Dendritic cell treated with granulocyte-macrophage colony-stimulating factor and Interleukin-4, amounts not matched to agents 40 ng/mL and 50 ng/mL, for 4 days (primary cell): ENCODE data around the gene FAM107A.

Source experiments
- H3K27ac Mint-ChIP-seq: one replicate; pipeline ENCODE4 v1.8.0; 2022; ENCODE audit warnings: mild to moderate bottlenecking, mixed read lengths
- H3K27me3 Mint-ChIP-seq: one replicate; pipeline ENCODE4 v1.8.0; 2022; ENCODE audit warnings: mild to moderate bottlenecking, mixed read lengths
- H3K36me3 Mint-ChIP-seq: one replicate; pipeline ENCODE4 v1.8.0; 2022; ENCODE audit warnings: low read depth, mixed read lengths
- H3K4me1 Mint-ChIP-seq: one replicate; pipeline ENCODE4 v1.8.0; 2022; ENCODE audit warnings: low read depth, mixed read lengths
- H3K4me3 Mint-ChIP-seq: one replicate; pipeline ENCODE4 v1.8.0; 2022; ENCODE audit warnings: mild to moderate bottlenecking, moderate library complexity, mixed read lengths
- H3K9me3 Mint-ChIP-seq: one replicate; pipeline ENCODE4 v1.8.0; 2022; ENCODE audit warnings: mixed read lengths
- intact Hi-C: fragments of 100-400 bp; cut with micrococcal nuclease; formaldehyde crosslinking; loops from one replicate; pipeline ENCODE4 v1.15.0; 2022

The FAM107A gene, protein sequence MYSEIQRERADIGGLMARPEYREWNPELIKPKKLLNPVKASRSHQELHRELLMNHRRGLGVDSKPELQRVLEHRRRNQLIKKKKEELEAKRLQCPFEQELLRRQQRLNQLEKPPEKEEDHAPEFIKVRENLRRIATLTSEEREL

DNA sequence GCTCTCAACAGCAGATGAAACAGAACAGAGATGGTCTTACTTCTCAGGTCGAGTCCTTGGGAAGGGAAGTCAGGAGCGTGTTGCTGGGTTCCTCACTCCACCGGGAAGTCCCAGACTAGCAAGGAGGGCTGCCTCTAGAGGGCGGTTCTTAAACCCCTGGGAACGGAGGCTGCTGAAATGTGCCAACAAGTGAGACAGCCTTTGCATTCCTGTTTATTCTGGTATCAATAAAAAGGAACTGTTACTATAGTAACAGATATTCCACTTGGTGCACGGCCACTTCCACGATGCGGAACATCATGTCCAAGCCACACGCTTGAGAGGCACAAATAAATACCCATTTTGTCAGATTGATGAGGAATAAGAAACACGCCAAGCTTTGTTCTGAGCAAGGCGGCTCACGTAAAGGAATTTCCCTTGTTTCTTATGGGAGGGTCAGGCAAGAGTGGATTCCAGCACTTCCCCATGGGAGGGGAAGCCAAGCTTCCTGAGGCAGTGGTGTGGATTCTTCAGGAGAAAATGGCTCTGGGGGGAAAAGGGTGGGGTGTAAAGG lies at the start of gene FAM107A:
FAM107A (minus strand) TSS at position 123 of the 553 bp plus-strand sequence. CDS start 7,531 bp downstream, outside the sequence.
- intact Hi-C loops, result no loop called here
- Mint-ChIP-seq H3K9me3 (no peaks in the 10 kb centered on the region), H3K27ac (no peak within 1 kb of the TSS), H3K36me3 (no peaks in the 10 kb centered on the region), H3K27me3 (peaks cover 17% of the 10 kb centered on the region), H3K4me1 (no peaks in the 10 kb centered on the region), H3K4me3 (no peak within 1 kb of the TSS)

DNA sequence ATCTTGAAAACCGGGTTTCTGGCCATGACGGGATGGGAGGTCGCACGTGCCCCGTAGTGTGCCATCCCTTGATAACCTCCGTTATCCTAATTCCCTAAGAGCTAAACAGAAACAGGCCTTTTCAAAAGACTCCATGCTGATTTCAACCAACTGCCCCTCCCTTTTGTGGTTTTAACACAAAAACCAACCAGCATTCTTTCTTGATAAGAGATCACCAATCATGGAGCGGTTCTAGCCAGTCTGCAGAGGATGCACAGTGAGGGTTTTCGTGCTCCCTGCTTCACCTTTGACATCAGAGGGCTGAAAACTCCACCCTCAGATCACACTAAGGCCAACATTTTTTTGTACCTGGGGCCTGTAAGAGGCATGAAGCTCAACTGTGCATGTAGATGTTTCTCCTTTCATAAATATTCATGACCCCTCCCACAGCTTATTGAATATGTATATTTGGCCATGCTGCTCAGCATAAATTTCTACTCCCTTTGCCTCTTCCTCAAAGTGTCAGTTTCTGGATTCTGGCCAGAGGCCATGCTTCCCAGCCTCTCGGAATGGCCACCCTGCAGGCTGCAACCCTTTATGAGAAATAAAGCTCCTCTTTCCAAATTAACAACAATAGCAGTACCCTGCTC lies 48.1 kb upstream of the FAM107A start:
- H3K4me3 Mint-ChIP-seq, result no peak overlapping the region
- H3K27me3 Mint-ChIP-seq, result no peaks in the 10 kb centered on the region
- H3K36me3 Mint-ChIP-seq, result no peaks in the 10 kb centered on the region
- intact Hi-C loops, result no loop called here
- H3K9me3 Mint-ChIP-seq, result no peaks in the 10 kb centered on the region
- H3K27ac Mint-ChIP-seq, result no peak overlapping the region
- H3K4me1 Mint-ChIP-seq, result no peaks in the 10 kb centered on the region

DNA sequence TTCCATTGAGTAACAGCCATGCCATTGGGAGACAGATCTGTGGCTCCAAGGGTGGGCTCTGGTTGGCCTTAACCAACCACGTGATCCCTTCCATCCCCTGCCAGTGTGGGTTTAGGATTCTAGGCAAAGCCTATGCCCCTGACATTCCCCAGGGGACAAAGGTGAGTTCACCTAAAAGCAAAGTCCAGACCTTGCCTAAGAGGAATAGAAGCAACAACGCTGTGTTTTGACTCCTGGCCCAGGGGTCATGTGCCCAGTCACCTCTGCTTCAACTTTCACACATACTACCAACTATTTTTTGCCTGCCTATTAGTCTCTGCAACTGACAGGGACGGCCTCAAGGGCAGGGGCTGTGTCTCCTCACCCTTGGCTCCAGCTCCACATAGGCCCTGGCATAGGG lies 47.4 kb upstream of the FAM107A start:
- Mint-ChIP-seq H3K27me3 (no peaks in the 10 kb centered on the region), H3K4me3 (no peak overlapping the region), H3K4me1 (no peaks in the 10 kb centered on the region), H3K36me3 (no peaks in the 10 kb centered on the region), H3K9me3 (no peaks in the 10 kb centered on the region), H3K27ac (no peak overlapping the region)
- intact Hi-C loops, result no loop called here

DNA sequence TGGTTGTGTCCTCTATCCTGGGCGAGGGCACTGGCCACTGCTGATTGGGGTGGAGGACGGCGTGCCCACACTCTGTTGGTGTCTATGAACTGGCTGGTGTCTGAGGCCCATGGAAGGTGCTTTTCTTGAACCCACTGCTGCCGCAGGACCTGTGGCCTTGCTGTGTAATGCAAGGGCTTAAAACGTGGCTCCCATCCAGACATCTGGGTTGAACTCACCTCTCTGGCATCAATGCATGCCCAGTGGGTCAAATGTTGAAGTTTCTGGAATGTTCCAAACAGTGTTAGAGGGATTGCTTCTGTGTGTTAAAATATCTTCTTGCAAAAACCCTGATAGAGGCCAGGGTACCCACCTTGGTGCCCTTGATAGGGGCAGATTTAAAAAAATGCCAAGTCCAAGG lies 46.8 kb upstream of the FAM107A start:
- H3K4me3 Mint-ChIP-seq, result no peak overlapping the region
- H3K36me3 Mint-ChIP-seq, result no peaks in the 10 kb centered on the region
- intact Hi-C loops, result no loop called here
- H3K4me1 Mint-ChIP-seq, result no peaks in the 10 kb centered on the region
- H3K27me3 Mint-ChIP-seq, result no peaks in the 10 kb centered on the region
- H3K27ac Mint-ChIP-seq, result no peak overlapping the region
- no peaks in the 10 kb centered on the region for H3K9me3 Mint-ChIP-seq

DNA sequence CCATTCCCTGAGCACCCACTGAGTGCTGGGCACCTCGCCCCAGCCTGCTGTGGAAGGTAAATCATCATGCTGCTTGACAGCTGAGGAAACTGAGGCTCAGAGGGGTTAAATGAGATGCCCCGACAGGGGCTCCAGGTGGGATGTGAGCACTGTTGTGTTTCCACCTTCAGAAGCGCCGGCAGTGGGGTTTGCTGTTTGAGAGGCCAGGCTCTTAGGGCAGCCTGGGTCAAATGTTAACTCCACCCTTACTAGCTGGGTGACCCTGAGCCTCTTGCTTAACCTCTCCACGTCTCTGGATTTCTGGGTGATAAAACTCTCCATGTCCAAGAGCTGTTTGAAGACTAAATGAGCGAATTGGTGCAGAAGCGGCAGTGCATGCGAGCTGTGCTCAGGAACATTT lies 46.3 kb upstream of the FAM107A start:
- no peaks in the 10 kb centered on the region for H3K36me3 Mint-ChIP-seq
- no peaks in the 10 kb centered on the region for H3K27me3 Mint-ChIP-seq
- H3K27ac Mint-ChIP-seq, result no peak overlapping the region
- H3K9me3 Mint-ChIP-seq, result no peaks in the 10 kb centered on the region
- intact Hi-C loops, result no loop called here
- H3K4me3 Mint-ChIP-seq, result no peak overlapping the region
- no peaks in the 10 kb centered on the region for H3K4me1 Mint-ChIP-seq

DNA sequence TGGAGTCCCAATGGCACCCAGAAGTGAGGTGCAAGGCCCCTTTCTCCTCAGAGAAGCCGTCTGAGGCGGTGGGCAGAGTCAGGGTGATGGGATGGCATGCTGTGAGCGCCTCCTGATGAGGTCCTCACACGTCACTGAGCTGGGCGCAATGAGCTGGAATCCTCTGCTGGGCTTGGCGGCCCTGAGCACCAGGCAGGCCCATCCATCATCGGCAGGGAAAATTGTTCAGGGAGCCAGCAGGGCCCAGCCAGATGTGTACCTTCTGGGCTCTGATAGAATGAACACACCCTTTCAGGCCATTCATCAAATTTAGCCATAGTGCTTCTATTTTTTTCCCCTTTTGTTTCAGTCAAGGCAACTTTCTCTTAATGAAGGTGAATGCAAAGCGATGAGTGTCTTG lies 45.7 kb upstream of the FAM107A start:
- no peaks in the 10 kb centered on the region for H3K4me1 Mint-ChIP-seq
- no peaks in the 10 kb centered on the region for H3K36me3 Mint-ChIP-seq
- no peak overlapping the region for H3K4me3 Mint-ChIP-seq
- H3K27me3 Mint-ChIP-seq, result no peaks in the 10 kb centered on the region
- no peaks in the 10 kb centered on the region for H3K9me3 Mint-ChIP-seq
- no peak overlapping the region for H3K27ac Mint-ChIP-seq
- intact Hi-C loops, result no loop called here

DNA sequence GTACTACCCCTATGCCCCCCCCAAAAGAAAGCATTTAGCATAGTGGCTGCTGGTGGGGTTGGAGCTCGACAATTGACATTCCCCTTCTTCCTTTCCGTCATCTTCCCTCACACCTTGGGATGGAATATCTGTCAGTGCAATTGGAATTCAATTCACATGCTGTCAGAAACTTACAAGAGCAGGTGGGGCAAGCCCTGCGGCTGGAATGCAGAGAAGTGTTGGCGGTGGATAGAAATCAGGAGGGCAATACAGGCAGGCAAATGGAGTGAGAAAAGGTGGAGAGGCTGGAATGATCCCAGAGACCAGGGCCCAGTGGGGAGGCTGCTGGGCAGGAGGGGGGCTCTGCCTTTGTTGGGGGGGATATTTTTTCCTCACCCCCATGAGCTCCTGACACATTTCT lies 45.2 kb upstream of the FAM107A start:
- Mint-ChIP-seq H3K27me3 (no peaks in the 10 kb centered on the region), H3K36me3 (no peaks in the 10 kb centered on the region), H3K4me3 (no peak overlapping the region), H3K9me3 (no peaks in the 10 kb centered on the region), H3K4me1 (no peaks in the 10 kb centered on the region), H3K27ac (no peak overlapping the region)
- intact Hi-C loops, result no loop called here

DNA sequence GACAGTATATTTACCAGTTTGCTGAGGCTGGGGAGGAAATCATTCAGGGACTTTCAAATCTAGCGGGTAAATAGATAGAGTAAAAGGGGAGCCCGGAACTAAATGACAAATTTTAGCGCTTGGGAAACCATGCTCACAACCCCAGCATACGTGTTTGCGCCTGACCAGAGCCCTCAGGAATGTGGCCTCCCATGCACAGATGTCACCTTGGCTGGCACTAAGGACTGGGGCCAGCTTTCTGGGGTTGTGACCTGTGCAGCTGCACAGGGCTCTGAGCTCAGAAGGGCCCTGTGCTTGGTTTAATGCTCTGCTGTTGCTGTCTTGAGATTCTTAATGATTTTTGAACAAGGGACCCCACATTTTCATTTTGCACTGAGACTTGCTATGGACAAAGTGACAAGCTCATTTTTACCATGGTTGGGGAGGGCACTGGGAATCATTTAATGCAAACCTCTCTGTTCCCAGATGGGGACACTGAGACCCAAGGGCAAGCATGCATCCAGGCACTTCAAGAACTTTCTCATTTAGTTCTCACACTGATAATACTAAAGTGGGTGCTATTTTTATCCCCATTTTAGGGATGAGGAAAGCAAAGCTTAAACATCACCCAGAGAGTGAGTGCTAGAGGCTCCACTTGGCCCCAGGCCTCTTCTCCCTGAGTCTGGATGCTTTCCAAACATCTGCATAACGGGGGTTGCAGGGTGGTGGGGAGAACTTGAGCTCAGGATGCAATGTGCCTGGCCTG lies 44.1 kb upstream of the FAM107A start:
- Mint-ChIP-seq H3K27me3 (no peaks in the 10 kb centered on the region), H3K27ac (no peak overlapping the region), H3K9me3 (no peaks in the 10 kb centered on the region), H3K36me3 (no peaks in the 10 kb centered on the region), H3K4me1 (no peaks in the 10 kb centered on the region), H3K4me3 (no peak overlapping the region)
- intact Hi-C loops, result no loop called here

DNA sequence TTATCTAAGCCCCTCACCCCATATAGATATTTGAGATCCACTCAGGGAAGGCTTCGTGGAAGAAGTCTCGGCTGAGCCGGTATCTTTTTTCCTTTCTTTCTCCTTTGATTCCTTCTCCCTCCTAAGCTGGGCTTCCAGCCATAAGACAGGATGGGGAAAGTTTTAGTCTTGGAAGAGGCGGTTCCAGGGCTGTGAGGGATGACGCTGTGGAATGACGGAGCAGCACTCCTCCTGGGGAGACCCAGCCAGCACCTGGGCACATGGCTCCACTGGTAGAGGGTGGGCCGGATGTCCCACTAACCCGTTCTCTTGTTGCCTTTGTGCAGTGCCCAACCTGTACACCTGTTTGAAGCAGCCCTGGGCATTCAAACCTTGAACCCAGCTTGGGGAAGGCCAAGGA lies 43.2 kb upstream of the FAM107A start:
- Mint-ChIP-seq H3K9me3 (no peaks in the 10 kb centered on the region), H3K4me1 (no peaks in the 10 kb centered on the region), H3K27me3 (no peaks in the 10 kb centered on the region), H3K4me3 (no peak overlapping the region), H3K36me3 (no peaks in the 10 kb centered on the region), H3K27ac (no peak overlapping the region)
- intact Hi-C loops, result no loop called here

DNA sequence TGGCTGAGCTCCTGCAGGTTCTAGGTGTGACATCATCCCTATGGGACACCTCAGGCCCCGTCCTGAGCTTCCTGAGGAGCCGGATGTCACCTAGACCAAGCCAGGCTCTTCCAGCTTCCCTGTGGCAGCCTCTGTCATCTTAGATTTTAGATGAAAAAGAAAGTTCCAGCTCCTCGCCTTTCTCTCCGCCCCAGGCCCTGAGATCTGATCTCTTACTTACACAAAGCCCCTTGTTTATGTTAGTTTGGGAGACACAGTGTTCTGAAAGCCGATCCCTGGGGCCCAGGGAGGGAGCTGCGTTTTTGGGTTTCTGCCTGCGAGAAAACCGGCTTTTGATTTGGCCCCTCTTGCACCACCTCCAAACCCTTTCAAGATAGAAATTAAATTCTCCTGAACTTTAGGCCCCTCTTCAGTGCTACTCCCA lies 40.2 kb upstream of the FAM107A start:
- no peak overlapping the region for H3K27ac Mint-ChIP-seq
- no peaks in the 10 kb centered on the region for H3K27me3 Mint-ChIP-seq
- no peaks in the 10 kb centered on the region for H3K4me1 Mint-ChIP-seq
- intact Hi-C loops, result no loop called here
- H3K4me3 Mint-ChIP-seq, result no peak overlapping the region
- no peaks in the 10 kb centered on the region for H3K36me3 Mint-ChIP-seq
- H3K9me3 Mint-ChIP-seq, result no peaks in the 10 kb centered on the region

DNA sequence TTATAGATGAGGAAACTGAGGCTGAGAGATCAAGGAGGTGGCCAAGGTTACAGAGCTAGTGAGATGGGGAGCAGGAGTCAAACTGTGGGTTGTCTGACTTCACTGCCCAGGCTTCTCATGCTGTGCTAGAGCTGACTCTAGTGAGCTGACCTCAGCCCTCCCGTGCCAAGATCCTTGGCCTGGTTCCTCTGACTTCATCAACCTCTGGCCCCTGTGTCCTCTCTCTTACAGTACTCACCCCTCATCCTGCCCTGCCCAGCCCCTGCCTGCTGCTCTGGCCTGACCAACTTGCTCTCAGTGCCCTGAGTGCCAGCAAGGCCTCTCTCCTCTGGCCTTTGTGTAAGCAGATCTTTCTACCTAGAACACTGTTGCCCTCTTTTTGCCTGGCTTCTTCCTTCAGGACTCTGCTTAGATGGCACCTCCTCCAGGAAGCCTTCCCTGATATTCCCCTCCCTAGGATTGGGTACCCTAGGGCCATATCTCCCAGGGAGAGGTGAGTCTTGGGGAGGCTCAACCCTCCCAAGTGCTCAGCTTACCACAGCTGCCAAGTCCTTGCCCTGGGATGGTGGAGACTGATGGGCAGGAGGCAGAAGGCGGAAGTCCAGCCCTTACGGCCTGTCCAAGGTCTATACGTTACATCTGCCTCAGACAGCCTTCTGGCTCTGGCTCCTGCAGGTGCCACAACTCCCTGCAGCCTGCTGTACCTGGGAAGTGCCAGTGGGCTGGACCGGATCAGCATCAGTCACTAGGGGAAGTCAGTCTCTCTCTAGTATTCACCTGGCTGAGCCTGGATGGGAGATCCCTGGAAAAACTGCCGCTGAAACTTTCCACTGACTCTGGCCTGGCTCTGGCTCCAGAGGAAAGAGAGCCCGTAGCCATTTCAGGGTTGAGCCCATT lies 36.3 kb upstream of the FAM107A start:
- intact Hi-C loops, result no loop called here
- no peak overlapping the region for H3K27ac Mint-ChIP-seq
- no peak overlapping the region for H3K4me3 Mint-ChIP-seq
- no peaks in the 10 kb centered on the region for H3K9me3 Mint-ChIP-seq
- H3K27me3 Mint-ChIP-seq, result no peaks in the 10 kb centered on the region
- H3K4me1 Mint-ChIP-seq, result no peaks in the 10 kb centered on the region
- H3K36me3 Mint-ChIP-seq, result no peaks in the 10 kb centered on the region

DNA sequence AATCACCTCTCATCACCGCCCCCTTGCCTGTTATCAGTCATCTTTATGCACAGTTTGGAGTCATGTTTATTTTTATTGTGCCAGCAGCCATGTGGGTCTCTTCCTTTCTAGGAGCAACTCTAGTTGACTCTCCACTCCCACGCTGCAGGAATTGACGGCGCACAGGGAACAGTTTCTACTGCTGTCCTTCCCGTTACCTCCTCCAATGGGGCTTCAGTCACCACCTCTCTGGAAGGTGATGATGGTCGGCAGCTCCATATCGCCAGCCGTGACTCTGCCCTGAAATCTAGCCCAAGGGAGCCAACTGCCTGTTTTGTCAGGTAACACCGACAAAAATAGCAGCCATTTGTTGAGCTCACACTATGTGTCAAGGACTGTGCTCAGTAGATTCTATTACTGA lies 35.6 kb upstream of the FAM107A start:
- intact Hi-C loops, result no loop called here
- no peaks in the 10 kb centered on the region for H3K36me3 Mint-ChIP-seq
- no peaks in the 10 kb centered on the region for H3K9me3 Mint-ChIP-seq
- no peak overlapping the region for H3K27ac Mint-ChIP-seq
- H3K27me3 Mint-ChIP-seq, result no peaks in the 10 kb centered on the region
- no peak overlapping the region for H3K4me3 Mint-ChIP-seq
- no peaks in the 10 kb centered on the region for H3K4me1 Mint-ChIP-seq

DNA sequence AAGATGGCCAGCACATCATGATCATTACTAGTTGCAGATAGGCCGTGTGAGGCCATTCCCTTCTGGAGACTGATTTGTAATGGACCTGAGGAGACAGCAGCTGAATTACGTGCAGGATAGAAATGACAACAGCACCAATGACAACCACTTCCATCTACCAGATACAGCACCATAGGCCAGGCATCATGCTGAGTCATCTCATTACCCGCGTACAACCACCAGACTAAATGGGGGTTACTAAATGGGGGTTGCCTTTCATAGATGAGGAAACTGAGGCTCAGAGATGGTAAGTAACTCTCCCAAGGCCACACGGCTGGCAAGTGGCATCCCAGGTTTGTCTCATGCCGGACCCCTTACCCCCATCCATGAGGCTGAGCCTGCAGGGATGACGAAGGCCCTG lies 32.8 kb upstream of the FAM107A start:
- peaks cover 7% of the 10 kb centered on the region for H3K27me3 Mint-ChIP-seq
- intact Hi-C loops, result no loop called here
- H3K27ac Mint-ChIP-seq, result no peak overlapping the region
- no peaks in the 10 kb centered on the region for H3K36me3 Mint-ChIP-seq
- H3K4me1 Mint-ChIP-seq, result no peaks in the 10 kb centered on the region
- H3K4me3 Mint-ChIP-seq, result no peak overlapping the region
- H3K9me3 Mint-ChIP-seq, result no peaks in the 10 kb centered on the region

DNA sequence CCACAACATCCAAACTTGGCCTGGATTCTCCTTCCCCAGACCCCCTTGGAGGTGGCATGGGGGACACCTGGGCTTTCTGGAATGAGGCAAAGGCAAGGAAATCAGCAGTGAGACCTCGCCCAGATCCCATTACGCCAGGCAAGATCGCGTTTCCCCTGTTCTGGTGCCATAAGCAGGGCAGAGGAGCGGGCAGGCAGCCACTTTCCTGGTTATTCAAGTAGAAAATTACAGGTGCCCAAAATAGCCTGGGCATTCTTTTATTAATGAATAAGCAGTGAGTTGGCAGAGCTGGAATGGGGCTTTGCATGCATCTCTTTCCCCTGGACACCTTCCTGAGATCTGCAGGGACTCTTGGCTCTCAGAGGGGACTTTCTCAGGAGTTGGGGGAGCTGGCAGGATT lies 31.5 kb upstream of the FAM107A start:
- intact Hi-C loops, result no loop called here
- Mint-ChIP-seq H3K9me3 (no peaks in the 10 kb centered on the region), H3K4me1 (no peaks in the 10 kb centered on the region), H3K4me3 (no peak overlapping the region), H3K36me3 (no peaks in the 10 kb centered on the region), H3K27me3 (peaks cover 9% of the 10 kb centered on the region), H3K27ac (no peak overlapping the region)
